ENCODE measurements around the gene TSHZ2.

The TSHZ2 gene

GRCh38 chr20:53127027-53127426 lies 154.9 kb downstream of the TSHZ2 start:
- Histone ChIP-seq H3K9me2 (ENCODE audit: low read depth, low read length) (no peaks in the 10 kb centered on the region), H4K20me1 (ENCODE audit: insufficient read depth, low read length) (no peaks in the 10 kb centered on the region), H3K27ac (ENCODE audit: low read depth, low read length, poor library complexity, severe bottlenecking) (no peak overlapping the region), H3K9ac (ENCODE audit: low read length) (no peak overlapping the region), H3K4me3 (ENCODE audit: low read depth, low read length, poor library complexity, severe bottlenecking) (no peak overlapping the region), H3K79me2 (ENCODE audit: insufficient read depth, low read length) (no peaks in the 10 kb centered on the region), H3F3A (ENCODE audit: insufficient read depth, low read length) (no peaks in the 10 kb centered on the region), H3K4me2 (ENCODE audit: low read length) (no peak overlapping the region), H3K4me1 (ENCODE audit: insufficient read depth, low read length, severe bottlenecking) (peaks cover 12% of the 10 kb centered on the region), H3K27me3 (ENCODE audit: insufficient read depth, low read length) (no peaks in the 10 kb centered on the region), H2AFZ (ENCODE audit: low read length) (no peak overlapping the region), H3K9me3 (ENCODE audit: low read length) (no peaks in the 10 kb centered on the region), H3K36me3 (ENCODE audit: insufficient read depth, low read length) (no peaks in the 10 kb centered on the region)
- TF ChIP-seq CTCF (IDR thresholded peaks at IDR 0.05; ENCODE audit: low read length) (no peak), EZH2 (IDR thresholded peaks at IDR 0.05; ENCODE audit: borderline replicate concordance, low read length) (no peak)

DNA sequence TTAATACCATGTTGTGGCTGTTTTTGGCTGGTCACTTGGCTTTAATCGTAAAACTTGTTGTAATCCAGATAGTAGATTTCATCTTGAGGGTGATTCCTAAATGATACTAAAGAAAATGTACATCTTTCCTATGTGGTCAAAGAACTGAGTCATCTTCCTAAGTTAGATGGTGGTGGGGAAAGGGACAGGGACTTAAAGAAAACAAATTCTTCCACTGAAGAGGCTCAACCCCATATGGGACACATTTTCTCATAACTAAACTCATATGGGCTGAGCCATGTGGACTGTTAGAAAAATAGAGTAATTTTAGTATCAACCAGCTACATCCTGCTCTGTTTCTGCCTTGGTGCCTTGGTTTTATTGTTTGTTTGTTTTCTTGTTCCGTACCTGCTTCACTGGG lies 155.8 kb downstream of the TSHZ2 start:
- H3K9ac ChIP-seq (ENCODE audit: low read length) = no peak overlapping the region
- H3K4me2 ChIP-seq (ENCODE audit: low read length) = no peak overlapping the region
- no peaks in the 10 kb centered on the region for H3K36me3 ChIP-seq (ENCODE audit: insufficient read depth, low read length)
- H3K27me3 ChIP-seq (ENCODE audit: insufficient read depth, low read length) = no peaks in the 10 kb centered on the region
- H3F3A ChIP-seq (ENCODE audit: insufficient read depth, low read length) = no peaks in the 10 kb centered on the region
- peaks cover 3% of the 10 kb centered on the region for H3K4me1 ChIP-seq (ENCODE audit: insufficient read depth, low read length, severe bottlenecking)
- no peaks in the 10 kb centered on the region for H3K79me2 ChIP-seq (ENCODE audit: insufficient read depth, low read length)
- H3K27ac ChIP-seq (ENCODE audit: low read depth, low read length, poor library complexity, severe bottlenecking) = no peak overlapping the region
- no peaks in the 10 kb centered on the region for H3K9me3 ChIP-seq (ENCODE audit: low read length)
- TF ChIP-seq CTCF (IDR thresholded peaks at IDR 0.05; ENCODE audit: low read length) = no peak
- no peak for TF ChIP-seq EZH2 (IDR thresholded peaks at IDR 0.05; ENCODE audit: borderline replicate concordance, low read length)
- no peak overlapping the region for H2AFZ ChIP-seq (ENCODE audit: low read length)
- no peaks in the 10 kb centered on the region for H4K20me1 ChIP-seq (ENCODE audit: insufficient read depth, low read length)
- H3K4me3 ChIP-seq (ENCODE audit: low read depth, low read length, poor library complexity, severe bottlenecking) = no peak overlapping the region
- H3K9me2 ChIP-seq (ENCODE audit: low read depth, low read length) = no peaks in the 10 kb centered on the region

- no peak overlapping the region for H3K4me2 ChIP-seq (ENCODE audit: low read length)
- no peaks in the 10 kb centered on the region for H3K36me3 ChIP-seq (ENCODE audit: insufficient read depth, low read length)
- no peak overlapping the region for H3K9ac ChIP-seq (ENCODE audit: low read length)
- H3K9me2 ChIP-seq (ENCODE audit: low read depth, low read length) = no peaks in the 10 kb centered on the region
- no peaks in the 10 kb centered on the region for H3K79me2 ChIP-seq (ENCODE audit: insufficient read depth, low read length)
- H3K4me1 ChIP-seq (ENCODE audit: insufficient read depth, low read length, severe bottlenecking) = no peaks in the 10 kb centered on the region
- no peak overlapping the region for H3K27ac ChIP-seq (ENCODE audit: low read depth, low read length, poor library complexity, severe bottlenecking)
- no peaks in the 10 kb centered on the region for H3K9me3 ChIP-seq (ENCODE audit: low read length)
- H4K20me1 ChIP-seq (ENCODE audit: insufficient read depth, low read length) = no peaks in the 10 kb centered on the region
- H3K4me3 ChIP-seq (ENCODE audit: low read depth, low read length, poor library complexity, severe bottlenecking) = no peak overlapping the region
- no peaks in the 10 kb centered on the region for H3K27me3 ChIP-seq (ENCODE audit: insufficient read depth, low read length)
- no peak overlapping the region for H2AFZ ChIP-seq (ENCODE audit: low read length)
- H3F3A ChIP-seq (ENCODE audit: insufficient read depth, low read length) = no peaks in the 10 kb centered on the region
- no peak for TF ChIP-seq EZH2 (IDR thresholded peaks at IDR 0.05; ENCODE audit: borderline replicate concordance, low read length)
- no peak for TF ChIP-seq CTCF (IDR thresholded peaks at IDR 0.05; ENCODE audit: low read length)
These were observed 157.4 kb downstream of the TSHZ2 start for GRCh38 chr20:53129563-53129962.

Data from OCI-LY1 (cell line).